ENCODE results near the gene ZMAT3.
"Not testable (repeated sequence)": the region's sequence is repeated elsewhere in the genome, so short reads cannot be mapped to it uniquely, and the experiment has no call there.

The ZMAT3 gene, protein sequence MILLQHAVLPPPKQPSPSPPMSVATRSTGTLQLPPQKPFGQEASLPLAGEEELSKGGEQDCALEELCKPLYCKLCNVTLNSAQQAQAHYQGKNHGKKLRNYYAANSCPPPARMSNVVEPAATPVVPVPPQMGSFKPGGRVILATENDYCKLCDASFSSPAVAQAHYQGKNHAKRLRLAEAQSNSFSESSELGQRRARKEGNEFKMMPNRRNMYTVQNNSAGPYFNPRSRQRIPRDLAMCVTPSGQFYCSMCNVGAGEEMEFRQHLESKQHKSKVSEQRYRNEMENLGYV

DNA sequence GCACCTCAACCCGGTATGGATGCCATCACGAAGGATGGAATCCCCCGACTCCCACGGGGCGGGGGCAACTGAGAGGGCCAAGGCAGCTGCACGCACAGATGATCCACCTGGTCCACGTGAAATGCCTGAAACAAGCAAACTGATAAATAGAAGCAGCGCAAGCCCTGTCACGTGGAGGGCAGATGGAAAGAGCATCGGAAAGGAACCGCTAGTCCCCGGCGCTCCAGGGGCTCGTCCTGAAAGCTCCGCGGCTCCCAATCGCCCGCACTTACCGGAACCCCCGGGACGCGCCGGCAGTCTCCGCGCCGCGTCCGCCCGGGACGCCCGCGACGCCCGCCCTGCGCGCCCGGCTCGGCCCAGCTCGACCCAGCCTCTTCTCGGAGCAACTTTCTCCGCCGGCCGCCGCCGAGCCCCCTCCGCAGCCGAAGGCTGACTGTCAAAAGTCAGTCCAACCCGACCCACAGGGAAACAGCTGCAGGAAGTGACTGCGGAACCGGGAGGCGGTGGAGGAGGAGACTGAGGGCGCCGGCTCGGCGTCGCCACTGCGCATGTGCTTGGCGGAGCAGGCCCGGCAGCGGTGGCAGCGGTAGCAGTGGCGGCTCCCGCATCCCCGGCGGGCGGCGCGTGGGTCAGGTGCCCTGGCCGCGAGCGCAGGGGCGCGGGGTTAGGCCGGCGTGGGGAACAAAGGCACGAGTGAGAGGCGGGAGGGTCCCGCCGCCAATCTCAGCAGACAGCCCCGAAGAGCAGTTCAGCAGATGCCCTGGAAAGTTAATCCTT lies at the start of gene ZMAT3:
Gene ZMAT3, minus strand, starts transcription at position 487 of the 777 bp plus-strand sequence. CDS start 4,057 bp downstream, outside the sequence.
- DNase-seq = peak; percentile 86 to 89

- no peak for DNase-seq
These were observed 45.2 kb upstream of the ZMAT3 start for GRCh38 chr3:179116816-179117215.

GRCh38 chr3:179115444-179115843 lies 43.8 kb upstream of the ZMAT3 start:
- DNase-seq = not testable (repeated sequence)

DNA sequence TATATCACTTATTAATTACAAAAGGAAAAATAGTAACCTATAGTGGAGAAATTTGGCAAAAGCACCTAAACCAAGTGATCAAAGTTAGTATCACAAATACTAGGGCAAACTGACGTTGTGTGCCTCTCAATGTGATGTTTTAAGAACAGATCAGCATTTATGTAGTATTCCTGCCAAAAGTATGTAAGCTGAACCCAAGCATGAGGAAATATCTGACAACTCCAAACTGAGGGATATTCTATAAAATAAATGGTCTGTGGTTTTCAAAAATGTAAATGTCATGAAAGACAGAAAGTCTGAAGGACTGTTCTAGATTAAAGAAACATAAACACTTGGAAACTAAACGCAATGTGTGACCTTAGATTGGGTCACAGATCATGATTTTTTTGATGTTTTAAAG lies 42.3 kb upstream of the ZMAT3 start:
- DNase-seq = no peak

DNA sequence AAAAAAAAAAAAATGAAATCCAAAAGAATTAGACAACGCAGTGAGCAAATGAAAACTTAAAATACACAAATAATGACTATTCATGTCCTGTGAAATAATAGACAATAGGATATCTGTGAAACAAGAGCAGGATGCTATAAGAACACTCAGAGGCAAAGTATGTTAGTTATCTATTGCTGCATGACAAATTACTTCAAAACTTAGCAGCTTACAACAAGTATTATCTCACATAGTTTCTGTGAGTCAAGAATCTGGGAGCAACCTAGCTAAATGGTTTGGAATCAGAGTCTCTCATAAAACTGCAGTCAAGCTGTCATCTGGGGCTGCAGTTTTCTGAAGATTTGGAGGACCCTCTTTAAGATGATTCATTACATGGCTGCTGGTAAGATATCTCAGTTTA lies 36.5 kb upstream of the ZMAT3 start:
- no peak for DNase-seq

GRCh38 chr3:179107617-179108016 lies 36.0 kb upstream of the ZMAT3 start:
- no peak for DNase-seq

GRCh38 chr3:179105881-179106280 lies 34.3 kb upstream of the ZMAT3 start:
- no peak for DNase-seq

DNA sequence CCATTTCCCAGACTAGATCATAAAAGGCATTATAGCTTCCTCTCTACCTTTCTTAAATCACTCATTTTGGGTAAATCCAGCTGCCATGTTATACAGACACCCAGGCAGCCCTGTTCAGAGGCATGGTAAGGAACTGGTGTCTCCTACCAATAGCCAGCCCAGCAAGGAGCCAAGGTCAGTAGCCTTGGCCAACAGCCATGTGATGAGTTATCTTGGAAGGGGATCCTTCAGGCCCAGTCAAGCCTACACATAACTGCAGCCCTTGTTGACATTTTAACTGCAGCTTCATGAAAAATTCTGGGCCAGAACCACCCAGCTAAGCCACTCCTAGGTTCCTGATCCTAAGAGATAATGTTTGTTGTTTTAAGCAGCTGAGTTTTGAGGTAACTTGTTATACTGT lies 29.0 kb upstream of the ZMAT3 start:
- no peak for DNase-seq

- DNase-seq = no peak
These were observed 26.9 kb upstream of the ZMAT3 start for GRCh38 chr3:179098388-179099077.

- DNase-seq = no peak
These were observed 22.2 kb upstream of the ZMAT3 start for GRCh38 chr3:179093807-179094206.

GRCh38 chr3:179091113-179091512 lies 19.5 kb upstream of the ZMAT3 start:
- no peak for DNase-seq

DNA sequence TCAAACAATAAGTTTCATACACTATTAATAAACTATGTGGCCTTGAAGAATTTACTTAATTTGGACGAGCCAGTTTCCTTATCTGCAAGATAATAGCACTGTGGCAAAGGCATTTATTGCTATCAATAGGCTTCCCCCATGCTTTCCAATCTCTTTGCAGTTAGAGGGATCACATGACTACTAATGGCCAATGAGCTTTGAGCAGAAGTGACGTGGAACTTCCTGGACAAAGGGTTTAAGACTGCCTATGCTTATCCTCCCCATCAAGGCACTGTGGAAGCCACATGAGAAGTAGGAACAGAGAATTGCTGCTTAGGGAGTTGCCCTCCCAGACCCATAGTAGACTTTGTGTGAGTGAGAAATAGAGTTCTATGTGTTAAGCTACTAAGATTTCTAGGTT lies 16.7 kb upstream of the ZMAT3 start:
- no peak for DNase-seq

DNA sequence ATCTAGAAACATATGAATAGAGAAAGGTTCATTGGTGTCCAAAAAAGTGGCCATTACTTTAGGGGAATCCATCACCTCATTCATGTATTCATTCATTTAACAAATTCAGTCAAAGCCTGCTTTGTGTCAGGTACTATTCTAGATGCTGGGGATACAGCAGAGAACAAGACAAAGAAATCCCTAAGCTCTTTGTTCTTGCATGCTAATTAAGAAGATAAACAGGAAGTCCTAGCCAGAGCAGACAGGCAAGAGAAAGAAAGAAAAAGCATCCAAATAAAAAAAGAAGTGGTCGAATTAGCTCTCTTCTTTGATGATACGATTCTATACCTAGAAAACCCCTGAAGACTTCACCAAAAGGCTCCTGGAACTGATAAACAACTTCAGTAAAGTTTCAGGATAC lies 12.4 kb upstream of the ZMAT3 start:
- DNase-seq = no peak

DNA sequence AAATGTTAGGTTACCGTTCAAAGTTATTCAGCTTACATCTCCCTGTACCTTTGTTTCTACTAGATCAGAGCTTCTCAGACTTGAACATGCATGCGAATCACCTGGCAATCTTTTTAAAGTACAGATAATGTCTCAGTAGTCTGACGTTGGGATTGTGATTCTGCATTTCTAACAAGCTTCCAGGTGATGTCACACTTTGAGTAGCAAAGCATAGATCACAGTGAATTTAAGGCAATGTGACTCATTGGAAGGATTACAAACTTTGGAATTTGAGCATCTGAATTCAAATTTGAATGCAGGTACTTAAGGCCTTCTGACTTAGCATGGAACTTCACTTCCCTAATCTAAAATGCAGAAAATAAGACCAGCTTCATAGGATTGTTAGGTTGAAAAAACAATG lies 10.8 kb upstream of the ZMAT3 start:
- DNase-seq = no peak

- no peak for DNase-seq
These were observed 10.3 kb upstream of the ZMAT3 start for GRCh38 chr3:179081885-179082284.

GRCh38 chr3:179079537-179079936 lies 7.9 kb upstream of the ZMAT3 start:
- no peak for DNase-seq

DNA sequence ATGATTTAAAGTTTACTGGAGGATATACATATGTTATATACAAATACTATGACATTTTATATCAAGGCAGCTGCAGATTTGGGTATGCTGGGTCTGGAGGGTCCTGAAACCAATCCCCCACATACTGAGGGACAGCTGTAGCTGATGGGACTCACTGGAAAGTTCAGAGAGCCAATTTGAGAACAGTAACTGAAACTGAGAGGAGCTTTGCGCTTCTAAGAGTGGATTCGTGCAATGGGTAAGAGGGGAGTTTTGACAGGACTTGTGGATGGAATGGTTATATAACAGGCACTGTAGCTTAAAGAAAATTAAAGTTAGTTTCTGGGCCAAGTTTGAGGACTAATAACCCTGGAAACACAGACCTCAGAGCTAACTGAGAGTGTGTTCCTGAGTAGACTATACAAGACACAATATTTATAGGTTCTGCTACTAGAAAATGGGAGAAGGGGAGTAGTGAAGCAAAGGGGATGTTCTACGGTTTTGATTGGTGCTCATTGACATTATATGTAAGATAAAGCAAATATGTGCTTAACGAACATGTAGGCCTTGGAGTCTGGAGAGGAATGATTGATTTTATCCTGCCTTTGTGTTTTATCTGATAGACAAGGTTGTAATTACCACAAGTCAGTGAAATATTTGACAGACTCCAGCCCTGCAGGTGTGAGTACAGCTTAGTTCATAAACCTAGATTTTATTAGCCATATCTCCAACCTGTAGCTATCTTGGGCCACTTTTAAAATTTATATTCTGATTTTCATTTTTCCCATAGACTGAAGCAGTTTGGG lies 4.8 kb upstream of the ZMAT3 start:
- no peak for DNase-seq

- DNase-seq = no peak
These were observed 3.0 kb upstream of the ZMAT3 start for GRCh38 chr3:179074656-179075055.

DNA sequence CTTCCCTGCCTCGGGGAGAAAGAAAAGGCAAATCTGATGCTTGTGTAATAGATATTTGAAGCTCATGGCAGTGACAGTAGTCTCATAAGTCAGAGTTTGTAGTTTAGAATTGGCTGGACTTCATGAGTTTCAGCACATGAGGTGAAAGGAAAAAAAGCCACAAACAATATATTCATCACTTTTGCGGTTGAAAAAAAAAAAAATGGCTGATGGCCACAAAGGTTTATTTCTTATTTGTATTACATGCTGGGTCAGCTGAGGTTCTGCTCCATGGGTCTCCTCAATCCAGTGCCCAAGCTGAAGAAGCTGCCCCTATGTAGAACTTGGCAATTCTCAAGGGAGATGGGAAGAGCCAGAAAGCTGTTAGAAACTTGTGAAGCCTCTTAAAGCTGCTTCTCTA lies 2.2 kb upstream of the ZMAT3 start:
- DNase-seq = no peak

DNA sequence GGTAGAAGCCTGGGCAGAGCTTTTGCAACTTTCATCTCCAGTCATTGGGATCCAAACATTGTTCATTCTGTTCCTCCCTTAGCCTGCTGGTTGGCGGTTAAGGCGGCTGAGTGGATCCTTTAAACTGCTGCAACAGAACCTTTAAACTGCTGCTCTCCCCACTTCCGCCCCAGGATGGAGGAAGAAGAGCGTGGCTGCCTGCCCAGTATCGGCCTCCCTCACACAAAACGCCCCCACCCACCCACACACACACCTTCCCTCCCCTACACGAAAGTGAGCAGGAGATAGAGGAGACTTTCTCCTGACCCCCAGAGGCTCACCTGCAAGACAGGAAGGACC lies 460 bp upstream of the ZMAT3 start:
- no peak for DNase-seq

DNA sequence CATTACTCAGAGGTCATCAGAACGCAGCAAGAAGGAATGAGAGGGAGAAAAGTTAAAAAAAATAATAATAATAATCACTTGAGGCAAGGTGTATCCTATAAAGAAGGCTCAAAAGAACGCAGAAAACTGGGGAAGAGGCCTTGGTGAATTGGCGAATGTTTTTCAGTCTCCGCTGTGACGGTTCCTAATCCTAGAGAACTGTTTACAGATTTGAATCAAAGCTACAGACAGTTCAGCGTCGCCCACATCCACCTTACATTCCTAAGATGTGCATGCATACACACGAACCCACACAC lies 634 bp downstream of the ZMAT3 start:
- no peak for DNase-seq

- DNase-seq = no peak
These were observed 1.7 kb downstream of the ZMAT3 start for GRCh38 chr3:179069762-179070390.

Data from activated T-cell treated with anti-CD3 and anti-CD28 coated beads, Interleukin-2, amount 50 U/mL, for 48 hours (primary cell).